Measurements from ENCODE around the gene CNIH2.

The CNIH2 gene

GRCh38 chr11:66329165-66329673, 51.2 kb downstream of the CNIH2 start:
- DNase-seq (ENCODE audit: low spot score) (no peak), FAIRE-seq (no peak)

- no peak for DNase-seq (ENCODE audit: low spot score)
- no peak for FAIRE-seq
Observed at GRCh38 chr11:66330931-66331330, 53.0 kb downstream of the CNIH2 start.

DNA sequence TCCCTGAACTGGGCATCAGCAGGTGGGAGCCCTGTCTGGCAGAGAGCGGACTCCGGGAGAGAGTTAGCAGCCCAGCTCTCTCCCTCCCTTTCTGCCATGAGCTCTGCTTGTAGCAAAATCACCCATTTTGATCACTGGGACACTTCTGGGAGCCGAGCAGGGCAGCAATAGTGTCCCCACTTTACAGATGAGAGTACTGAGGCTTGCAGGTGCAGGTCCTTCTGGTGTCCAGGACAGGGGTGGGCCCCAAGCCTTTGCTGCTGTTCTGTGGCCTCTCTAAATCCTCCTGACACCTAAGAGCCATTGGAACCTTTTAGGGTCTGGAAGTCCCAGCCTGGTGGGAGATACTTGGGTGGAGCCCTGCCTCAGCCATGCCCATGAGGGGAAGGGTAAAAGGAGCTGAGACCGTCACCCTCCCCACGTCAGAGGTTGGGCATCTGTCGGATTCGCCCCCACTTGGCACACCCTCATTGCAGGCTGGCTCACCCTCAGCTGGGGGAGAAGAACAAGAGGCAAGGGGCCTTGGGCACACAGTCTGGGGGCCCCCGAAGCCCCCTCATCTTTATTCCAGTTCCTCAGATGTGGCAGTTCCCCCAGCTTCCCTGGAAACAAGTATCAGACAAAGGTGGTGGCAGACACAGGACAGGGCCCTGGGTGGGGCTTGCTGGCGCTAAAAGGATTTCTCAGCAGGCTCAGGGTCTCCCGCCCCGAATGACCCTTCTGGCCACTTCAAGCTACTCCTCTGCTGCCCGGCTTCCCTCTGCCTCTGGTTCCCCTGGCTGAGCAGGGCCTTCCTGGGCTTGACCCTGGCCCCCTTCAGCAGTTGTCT, 53.8 kb downstream of the CNIH2 start:
- FAIRE-seq (no peak), DNase-seq (ENCODE audit: low spot score) (no peak)

DNA sequence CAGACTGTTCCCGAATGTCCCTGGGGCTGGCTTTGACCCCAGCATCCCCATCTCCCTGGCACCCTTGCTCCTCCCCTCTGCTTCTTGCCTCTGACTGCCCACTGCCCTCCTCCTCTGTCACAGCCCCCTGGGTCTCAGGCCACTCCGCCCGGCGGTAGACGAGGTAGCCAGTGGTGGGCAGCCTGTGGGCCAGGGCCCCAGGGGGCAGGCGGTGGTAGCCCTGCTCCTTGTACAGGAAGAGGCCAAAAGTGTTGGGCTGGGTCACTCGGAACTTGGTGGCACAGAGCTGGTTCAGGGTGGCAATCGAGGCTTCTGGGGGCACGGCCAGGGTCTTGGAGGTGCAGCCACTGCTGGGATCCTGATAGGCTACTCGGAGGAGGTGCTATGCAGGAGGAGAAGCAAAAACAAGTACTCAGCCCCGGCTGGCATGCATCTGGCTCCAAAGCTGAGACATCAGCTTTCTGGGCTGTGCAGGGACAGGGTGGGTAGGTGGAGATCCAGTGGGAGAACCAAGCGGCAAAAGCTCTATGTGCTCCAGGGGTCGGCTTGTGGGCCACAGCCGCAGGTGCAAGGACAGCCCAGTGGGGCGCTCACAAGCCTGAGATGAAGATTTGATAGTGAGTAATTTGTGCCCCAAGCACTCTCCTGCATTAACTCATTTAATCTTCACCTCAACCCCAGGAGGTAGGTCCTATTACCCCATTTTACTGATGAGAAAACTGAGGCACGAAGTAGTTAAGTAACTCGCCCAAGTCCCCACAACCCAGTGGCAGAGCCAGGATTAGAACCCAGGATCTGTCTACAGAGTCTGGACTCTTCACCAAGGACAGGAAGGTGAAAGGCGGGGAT, 54.6 kb downstream of the CNIH2 start:
- DNase-seq (ENCODE audit: low spot score), result no peak
- no peak for FAIRE-seq

DNA sequence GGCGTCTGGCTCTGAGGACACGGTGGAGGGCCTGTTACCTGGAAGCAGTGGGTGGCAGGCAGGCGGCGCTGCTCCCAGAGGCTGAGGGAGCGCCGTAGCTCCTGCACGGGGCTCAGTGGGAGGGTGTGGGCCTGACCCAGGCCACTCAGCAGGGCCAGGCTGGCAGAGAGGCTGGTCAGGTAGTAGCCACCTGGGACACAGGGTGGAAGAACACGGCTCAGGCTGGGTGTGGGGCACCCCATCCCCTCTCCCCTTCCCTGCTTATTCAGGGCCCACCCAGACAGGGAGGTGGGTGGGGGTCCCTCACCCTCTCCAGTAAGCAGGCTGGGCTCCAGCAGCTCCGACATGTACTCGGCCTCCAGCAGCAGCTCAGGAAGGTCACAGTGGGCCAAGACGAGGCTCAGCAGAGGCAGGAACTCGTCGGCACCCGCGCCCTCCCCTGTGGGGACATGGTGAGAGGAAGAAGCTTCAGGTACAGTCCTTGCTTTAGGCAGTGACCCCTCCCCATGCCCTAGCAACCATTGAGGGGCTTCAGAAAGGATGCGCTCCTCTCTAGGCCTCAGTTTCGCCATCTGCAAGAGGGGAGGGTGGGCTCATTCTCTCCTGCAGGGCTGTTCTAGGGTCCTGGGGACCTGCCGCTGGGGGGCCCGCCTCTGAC, 55.4 kb downstream of the CNIH2 start:
- no peak for FAIRE-seq
- no peak for DNase-seq (ENCODE audit: low spot score)

Measured in RCC 7860 (cell line).